Tibial artery (tissue), 4 donors: Measurements from ENCODE around the gene SCAF8.

Experiments
- DNase-seq, 2 donors: peaks; one replicate each; pipeline ENCODE4 v3.0.0-alpha.2; 2019
- H3K27ac ChIP-seq, 2 donors: fragments of 200-600 bp; sonication (generic) in 1 of 2; 1 replicate in 1 of 2; 2 replicates in 1 of 2; pipeline ENCODE4 v1.5.1; 2018 to 2019; ENCODE audit warnings: mild to moderate bottlenecking in 1 of 2
- H3K27me3 ChIP-seq, 2 donors: fragments of 200-600 bp; sonication (generic) in 1 of 2; one replicate each; pipeline versions ENCODE4 v1.5.1 to v1.6.0; 2016 to 2019
- H3K36me3 ChIP-seq, 3 donors: fragments of 200-600 bp; sonication (generic) in 2 of 3; one replicate each; pipeline ENCODE4 v1.5.1; 2016 to 2019; ENCODE audit warnings: mild to moderate bottlenecking in 2 of 3
- H3K4me1 ChIP-seq, 4 donors: fragments of 200-600 bp; sonication (generic) in 2 of 4; 1 replicate in 3 of 4; 2 replicates in 1 of 4; pipeline ENCODE4 v1.5.1; 2016 to 2019
- H3K4me3 ChIP-seq, 2 donors: fragments of 200-600 bp; sonication (generic) in 1 of 2; 1 replicate in 1 of 2; 2 replicates in 1 of 2; pipeline ENCODE4 v1.5.1; 2018 to 2019; ENCODE audit warnings: mild to moderate bottlenecking in 2 of 2
- H3K9me3 ChIP-seq, 3 donors: fragments of 200-600 bp; sonication (generic) in 1 of 3; one replicate each; pipeline ENCODE4 v1.5.1; 2016 to 2019
- CTCF ChIP-seq, 2 experiments: fragments of 200-600 bp in 1 of 2; fragments of 450-650 bp in 1 of 2; IDR thresholded peaks; one replicate each; pipeline ENCODE4 v1.5.1; 2017 to 2019; ENCODE audit warnings: antibody characterized with exemption in 2 of 2, mild to moderate bottlenecking in 1 of 2, moderate library complexity in 1 of 2
- intact Hi-C: fragments of 100-400 bp; cut with DNase I; formaldehyde crosslinking; loops from one replicate; pipeline ENCODE4 v1.15.0; 2023; ENCODE audit warnings: low total_unique reads

SCAF8 gene

GRCh38 chr6:154696661-154697060 is 36.6 kb upstream of the SCAF8 start:
- H3K27ac ChIP-seq: no peak overlapping the region
- H3K27me3 ChIP-seq: no peaks in the 10 kb centered on the region
- no peak for TF ChIP-seq CTCF (IDR thresholded peaks at IDR 0.05)
- no peaks in the 10 kb centered on the region for H3K9me3 ChIP-seq
- no peaks in the 10 kb centered on the region for H3K36me3 ChIP-seq
- intact Hi-C loops: no loop called here
- no peaks in the 10 kb centered on the region for H3K4me1 ChIP-seq
- H3K4me3 ChIP-seq: no peak overlapping the region
- DNase-seq: no peak

GRCh38 chr6:154703124-154703523 is 30.1 kb upstream of the SCAF8 start:
- no peaks in the 10 kb centered on the region for H3K9me3 ChIP-seq
- H3K4me3 ChIP-seq: no peak overlapping the region
- no peaks in the 10 kb centered on the region for H3K4me1 ChIP-seq
- no peaks in the 10 kb centered on the region for H3K36me3 ChIP-seq
- no peak for TF ChIP-seq CTCF (IDR thresholded peaks at IDR 0.05)
- H3K27ac ChIP-seq: no peak overlapping the region
- H3K27me3 ChIP-seq: no peaks in the 10 kb centered on the region
- DNase-seq: no peak
- intact Hi-C loops: no loop called here

GRCh38 chr6:154705471-154706113 is 27.6 kb upstream of the SCAF8 start:
- H3K27me3 ChIP-seq: no peaks in the 10 kb centered on the region
- intact Hi-C loops: no loop called here

GRCh38 chr6:154706389-154706788 is 26.8 kb upstream of the SCAF8 start:
- Histone ChIP-seq H3K9me3 (no peaks in the 10 kb centered on the region), H3K36me3 (no peaks in the 10 kb centered on the region), H3K27ac (no peak overlapping the region), H3K4me1 (no peaks in the 10 kb centered on the region), H3K4me3 (no peak overlapping the region), H3K27me3 (no peaks in the 10 kb centered on the region)
- TF ChIP-seq CTCF (IDR thresholded peaks at IDR 0.05): no peak
- DNase-seq: no peak
- intact Hi-C loops: no loop called here

More at GRCh38 chr6:154705471-154706113, 27.6 kb upstream of the SCAF8 start:
- H3K36me3 ChIP-seq: no peaks in the 10 kb centered on the region
- no peak for DNase-seq
- no peak overlapping the region for H3K4me3 ChIP-seq
- H3K27ac ChIP-seq: no peak overlapping the region
- H3K9me3 ChIP-seq: no peaks in the 10 kb centered on the region
- H3K4me1 ChIP-seq: no peaks in the 10 kb centered on the region
- no peak for TF ChIP-seq CTCF (IDR thresholded peaks at IDR 0.05)

GRCh38 chr6:154709621-154710020 is 23.6 kb upstream of the SCAF8 start:
- Histone ChIP-seq H3K27ac (no peak overlapping the region), H3K9me3 (no peaks in the 10 kb centered on the region), H3K4me3 (no peak overlapping the region), H3K27me3 (no peaks in the 10 kb centered on the region), H3K4me1 (no peaks in the 10 kb centered on the region), H3K36me3 (no peaks in the 10 kb centered on the region)
- TF ChIP-seq CTCF (IDR thresholded peaks at IDR 0.05): no peak
- DNase-seq: no peak
- intact Hi-C loops: no loop called here

GRCh38 chr6:154710689-154711088 is 22.5 kb upstream of the SCAF8 start:
- H3K9me3 ChIP-seq: no peaks in the 10 kb centered on the region
- H3K27ac ChIP-seq: no peak overlapping the region
- H3K27me3 ChIP-seq: no peaks in the 10 kb centered on the region
- H3K4me3 ChIP-seq: no peak overlapping the region
- no peak for TF ChIP-seq CTCF (IDR thresholded peaks at IDR 0.05)
- intact Hi-C loops: no loop called here
- H3K36me3 ChIP-seq: no peaks in the 10 kb centered on the region
- no peaks in the 10 kb centered on the region for H3K4me1 ChIP-seq
- DNase-seq: no peak
